Transverse colon (tissue), 4 donors: ENCODE measurements around the gene USP34.

Experiments used
- CTCF ChIP-seq, 5 experiments: fragments of 200-600 bp in 3 of 5; fragments of 450-650 bp in 2 of 5; sonication (generic) in 3 of 5; IDR thresholded peaks; 1 replicate in 2 of 5; 2 replicates in 3 of 5; pipeline ENCODE4 v1.5.1; 2016 to 2017; ENCODE audit warnings: antibody characterized with exemption in 5 of 5, inconsistent platforms in 3 of 5, mild to moderate bottlenecking in 2 of 5, moderate library complexity in 1 of 5
- EP300 ChIP-seq: sonication (generic); formaldehyde crosslinking; IDR thresholded peaks from one replicate; pipeline ENCODE4 v1.6.1; 2017; ENCODE audit warnings: antibody characterized with exemption, low read depth
- POLR2A ChIP-seq: fragments of 450-650 bp; IDR thresholded peaks from one replicate; pipeline ENCODE4 v1.6.1; 2016; ENCODE audit warnings: antibody characterized with exemption, mild to moderate bottlenecking, moderate library complexity
- POLR2AphosphoS5 ChIP-seq, 3 donors: sonication (generic); formaldehyde crosslinking; IDR thresholded peaks; one replicate each; pipeline ENCODE4 v1.6.1; 2016; ENCODE audit warnings: antibody characterized with exemption in 3 of 3

GRCh38 chr2:61404438-61404837 lies 66.4 kb downstream of the USP34 start:
- TF ChIP-seq POLR2A: no peak
- TF ChIP-seq CTCF (IDR thresholded peaks at IDR 0.05): no peak
- no peak for TF ChIP-seq EP300
- no peak for TF ChIP-seq POLR2AphosphoS5 (IDR thresholded peaks at IDR 0.05)
